ENCODE results near the gene PRKAR1B. TPM values are rescaled to one million over a fixed set of nuclear protein-coding genes. Genes with fewer than 3 reads are reported as not detected.
A peak's percentile ranks its signal among the peaks of the same experiment; 100 is the strongest.

PRKAR1B gene
- total and polyA plus RNA-seq, 5 donors: 20.7 to 38.3 (median 23.8) TPM

DNA sequence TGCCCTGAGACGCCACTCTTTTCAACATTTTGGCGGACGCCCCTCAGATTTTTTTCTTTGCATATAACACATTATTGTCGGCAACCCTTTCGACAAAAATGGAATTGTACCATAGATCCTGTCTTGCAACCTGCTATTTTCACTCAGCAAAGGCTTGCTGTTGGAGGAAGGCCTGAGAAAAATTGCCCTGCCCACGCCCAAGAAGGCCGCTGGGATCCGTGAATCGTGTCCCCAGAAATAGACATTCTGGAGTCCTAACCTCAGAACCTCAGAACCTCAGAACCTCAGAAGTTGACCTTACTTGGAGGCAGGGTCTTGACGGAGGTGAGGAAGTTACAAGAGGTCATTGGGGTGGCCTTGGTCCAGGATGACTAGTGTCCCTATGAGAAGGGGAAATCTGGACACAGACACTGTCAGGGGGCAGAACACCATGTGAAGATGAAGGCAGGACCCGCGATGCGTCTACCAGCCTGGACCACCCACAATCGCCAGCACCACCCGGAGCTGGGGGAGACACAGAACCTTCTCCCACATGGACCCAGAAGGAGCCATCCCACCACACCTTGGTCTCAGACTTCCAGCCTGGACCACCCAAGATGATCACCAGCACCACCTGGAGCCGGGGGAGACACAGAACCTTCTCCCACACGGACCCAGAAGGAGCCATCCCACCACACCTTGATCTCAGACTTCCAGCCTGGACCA, 19.6 kb downstream of the PRKAR1B start:
- no peak overlapping the region for H3K27ac ChIP-seq (ENCODE audit: low read length)
- DNase-seq: no peak
- H3K9me3 ChIP-seq (ENCODE audit: control insufficient read depth, low read length): no peaks in the 10 kb centered on the region
- intact Hi-C loops (cut with DNase I): no loop called here
- H3K4me3 ChIP-seq (ENCODE audit: low read length): no peak overlapping the region
- H3K4me1 ChIP-seq (ENCODE audit: control insufficient read depth, insufficient read depth, low read length): no peaks in the 10 kb centered on the region
- 95% methylated on average over 17 of the region's 17 CpGs for WGBS
- no peaks in the 10 kb centered on the region for H3K27me3 ChIP-seq (ENCODE audit: control insufficient read depth, insufficient read depth)
- no peak for ATAC-seq

DNA sequence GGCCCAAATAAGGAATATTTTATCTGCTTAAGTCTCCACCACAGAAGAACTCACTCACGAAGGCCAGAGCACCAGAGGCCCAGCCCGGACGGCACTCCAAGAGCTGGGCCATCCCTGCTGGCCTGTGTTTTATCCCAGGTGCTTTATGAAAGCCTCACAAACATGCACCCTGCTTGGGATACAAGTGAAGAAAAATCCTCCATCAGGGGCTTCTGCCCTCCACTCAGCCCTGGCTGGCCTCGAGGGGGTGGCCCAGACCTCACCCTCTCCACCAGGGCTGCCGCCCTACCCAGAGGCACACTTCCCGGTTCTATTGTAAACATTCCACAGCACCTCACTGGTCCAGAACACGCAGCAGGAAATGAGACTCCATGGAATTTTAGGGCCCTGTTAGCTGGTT, 20.4 kb downstream of the PRKAR1B start:
- H3K9me3 ChIP-seq (ENCODE audit: control insufficient read depth, low read length): no peaks in the 10 kb centered on the region
- ATAC-seq: peak in 1 of 2 donors; percentile 25
- H3K4me3 ChIP-seq (ENCODE audit: low read length): no peak overlapping the region
- H3K27me3 ChIP-seq (ENCODE audit: control insufficient read depth, insufficient read depth): no peaks in the 10 kb centered on the region
- DNase-seq: no peak
- H3K27ac ChIP-seq (ENCODE audit: low read length): no peak overlapping the region
- intact Hi-C loops (cut with DNase I): no loop called here
- H3K4me1 ChIP-seq (ENCODE audit: control insufficient read depth, insufficient read depth, low read length): no peaks in the 10 kb centered on the region
- WGBS: 89% methylated on average over 7 of the region's 7 CpGs

DNA sequence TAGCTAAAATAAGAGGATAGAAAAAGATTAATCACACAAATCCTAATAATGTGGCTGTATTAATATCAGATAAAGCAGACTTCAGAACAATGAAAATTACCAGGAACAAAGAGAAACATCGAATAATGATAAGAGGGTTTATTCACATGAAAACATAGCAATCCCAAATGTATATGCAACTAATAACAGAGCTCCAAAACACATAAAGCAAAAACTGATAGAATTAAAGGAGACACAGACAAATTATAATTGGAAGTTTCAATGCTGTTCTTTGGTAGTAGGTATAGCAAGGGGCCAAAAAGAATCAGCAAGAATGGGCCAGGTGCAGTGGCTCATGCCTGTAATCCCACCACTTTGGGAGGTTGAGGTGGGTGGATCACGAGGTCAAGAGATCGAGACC, 24.0 kb downstream of the PRKAR1B start:
- Histone ChIP-seq H3K4me3 (ENCODE audit: low read length) (no peak overlapping the region), H3K27me3 (ENCODE audit: control insufficient read depth, insufficient read depth) (no peaks in the 10 kb centered on the region), H3K4me1 (ENCODE audit: control insufficient read depth, insufficient read depth, low read length) (no peaks in the 10 kb centered on the region), H3K9me3 (ENCODE audit: control insufficient read depth, low read length) (no peaks in the 10 kb centered on the region), H3K27ac (ENCODE audit: low read length) (no peak overlapping the region)
- DNase-seq: no peak
- ATAC-seq: no peak
- intact Hi-C loops (cut with DNase I): no loop called here
- WGBS: 96% methylated on average over 3 of the region's 3 CpGs

DNA sequence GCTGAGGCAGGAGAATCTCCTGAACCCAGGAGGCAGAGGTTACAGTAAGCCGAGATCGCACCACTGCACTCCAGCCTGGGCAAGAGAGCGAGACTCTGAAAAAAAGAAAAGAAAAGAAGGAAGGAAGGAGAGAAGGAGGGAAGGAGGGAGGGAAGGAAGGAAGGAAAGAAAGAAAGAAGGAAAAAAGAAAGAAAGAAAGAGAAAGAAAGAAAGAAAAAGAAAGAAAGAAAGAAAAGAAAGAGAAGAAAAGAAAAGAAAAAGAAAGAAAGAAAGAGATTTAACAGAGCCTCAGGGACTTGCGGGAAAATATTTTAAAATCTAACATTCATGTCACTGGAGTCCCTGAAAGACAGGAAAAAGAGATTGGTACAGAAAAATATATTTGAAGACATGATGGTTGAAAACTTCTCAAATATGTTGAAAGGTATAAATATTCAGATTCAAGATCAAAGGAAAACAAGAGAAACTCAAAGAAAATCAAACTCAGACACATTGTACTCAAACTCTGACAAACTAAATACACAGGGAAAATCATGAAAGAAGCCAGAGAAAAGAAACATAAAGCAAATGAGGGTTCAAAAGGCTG, 25.9 kb downstream of the PRKAR1B start:
- Histone ChIP-seq H3K27me3 (ENCODE audit: control insufficient read depth, insufficient read depth) (no peaks in the 10 kb centered on the region), H3K9me3 (ENCODE audit: control insufficient read depth, low read length) (no peaks in the 10 kb centered on the region), H3K4me1 (ENCODE audit: control insufficient read depth, insufficient read depth, low read length) (no peaks in the 10 kb centered on the region), H3K27ac (ENCODE audit: low read length) (no peak overlapping the region), H3K4me3 (ENCODE audit: low read length) (no peak overlapping the region)
- DNase-seq: no peak
- intact Hi-C loops (cut with DNase I): no loop called here
- WGBS: 98% methylated on average over 4 of the region's 4 CpGs
- no peak for ATAC-seq

DNA sequence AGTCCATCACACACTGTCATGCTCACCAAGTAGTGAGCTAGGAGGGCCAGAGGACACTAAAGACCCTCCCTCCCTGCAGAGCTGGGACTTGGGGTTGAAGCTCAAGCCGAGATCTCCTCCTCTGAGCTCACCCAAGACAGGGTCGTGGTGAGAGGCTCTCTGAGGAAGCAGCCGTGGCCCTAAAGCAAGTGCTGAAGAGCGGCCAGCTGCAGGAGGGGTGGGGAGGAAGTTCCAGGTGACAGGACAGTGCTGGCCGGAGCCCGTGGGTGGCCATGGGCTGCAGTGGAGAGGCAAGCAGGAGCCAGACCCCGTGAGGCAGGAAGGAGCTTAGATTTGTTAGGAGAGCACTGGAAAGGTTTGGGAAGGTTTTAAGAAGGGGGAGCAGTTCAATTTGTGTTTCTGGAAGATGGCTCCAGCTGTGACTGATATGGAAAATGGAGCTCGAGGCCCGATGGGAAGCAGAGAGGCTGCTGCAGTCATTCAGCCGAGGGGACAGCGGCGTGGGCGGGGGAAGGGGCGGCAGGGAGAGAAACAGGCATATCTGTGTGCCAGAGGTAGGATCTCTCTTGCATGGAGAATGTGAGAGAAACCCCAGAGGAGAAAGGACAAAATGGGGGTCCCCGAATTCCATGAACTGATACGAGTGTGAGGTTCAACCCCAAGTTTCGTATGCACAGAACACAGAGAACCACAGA, 27.5 kb downstream of the PRKAR1B start:
- intact Hi-C loops (cut with DNase I): no loop called here

DNA sequence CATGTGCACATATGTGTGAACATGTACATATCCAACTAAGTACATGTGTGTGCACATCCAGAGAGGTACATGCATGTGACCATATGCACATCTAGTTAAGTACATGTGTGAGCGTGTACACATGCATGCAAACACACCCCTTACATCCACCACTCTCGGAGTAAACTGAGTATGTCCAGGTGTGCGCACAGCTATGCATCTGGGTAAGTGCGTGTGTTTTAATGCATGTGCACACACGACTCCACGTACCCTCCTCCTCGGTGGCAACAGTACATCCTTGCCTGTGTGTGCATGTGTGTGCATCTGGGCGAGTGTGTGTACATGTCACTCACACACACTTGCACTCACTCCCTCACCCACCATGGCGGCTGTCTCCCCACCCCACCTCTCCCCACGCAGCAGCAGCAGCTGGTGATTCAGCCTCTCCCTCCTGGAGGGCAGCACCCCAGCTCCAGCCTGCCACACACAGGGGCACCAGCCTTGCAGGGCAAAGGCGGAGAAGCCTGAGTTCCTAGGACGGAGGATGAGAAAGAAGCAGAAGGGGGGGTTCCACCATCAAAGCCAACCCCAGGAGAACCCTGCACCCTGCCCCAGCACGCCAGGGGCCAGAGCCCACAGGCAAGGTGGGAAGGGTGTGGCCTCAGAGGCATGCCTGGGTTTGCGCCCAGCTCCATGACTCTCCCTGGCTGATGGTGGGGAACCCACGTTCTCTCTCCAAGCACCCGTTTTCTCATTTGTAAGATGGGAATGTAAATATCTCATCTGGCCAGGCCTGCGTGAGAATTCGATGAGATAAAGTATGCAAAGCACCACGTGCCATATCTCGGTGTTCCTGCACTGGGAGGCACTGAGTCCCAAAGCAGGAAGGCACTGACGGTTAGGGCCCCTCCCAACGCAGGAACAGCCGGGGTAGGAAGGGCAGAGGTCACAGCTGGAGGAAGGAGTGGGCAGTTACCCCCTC, 28.3 kb downstream of the PRKAR1B start:
- peak in 1 of 3 donors; percentile 66 for DNase-seq
- WGBS: 69% methylated on average over 23 of the region's 23 CpGs
- Histone ChIP-seq H3K27ac (ENCODE audit: low read length) (no peak overlapping the region), H3K9me3 (ENCODE audit: control insufficient read depth, low read length) (no peaks in the 10 kb centered on the region), H3K27me3 (ENCODE audit: control insufficient read depth, insufficient read depth) (no peaks in the 10 kb centered on the region), H3K4me1 (ENCODE audit: control insufficient read depth, insufficient read depth, low read length) (no peaks in the 10 kb centered on the region), H3K4me3 (ENCODE audit: low read length) (no peak overlapping the region)
- intact Hi-C loops (cut with DNase I): no loop called here
- peak; percentile 81 to 82 for ATAC-seq

More for the DNA sequence above, 27.5 kb downstream of the PRKAR1B start:
- WGBS: 65% methylated on average over 17 of the region's 17 CpGs
- no peak for ATAC-seq
- no peaks in the 10 kb centered on the region for H3K27me3 ChIP-seq (ENCODE audit: control insufficient read depth, insufficient read depth)
- H3K9me3 ChIP-seq (ENCODE audit: control insufficient read depth, low read length): no peaks in the 10 kb centered on the region
- no peak for DNase-seq
- no peak overlapping the region for H3K4me3 ChIP-seq (ENCODE audit: low read length)
- H3K27ac ChIP-seq (ENCODE audit: low read length): no peak overlapping the region
- H3K4me1 ChIP-seq (ENCODE audit: control insufficient read depth, insufficient read depth, low read length): no peaks in the 10 kb centered on the region

DNA sequence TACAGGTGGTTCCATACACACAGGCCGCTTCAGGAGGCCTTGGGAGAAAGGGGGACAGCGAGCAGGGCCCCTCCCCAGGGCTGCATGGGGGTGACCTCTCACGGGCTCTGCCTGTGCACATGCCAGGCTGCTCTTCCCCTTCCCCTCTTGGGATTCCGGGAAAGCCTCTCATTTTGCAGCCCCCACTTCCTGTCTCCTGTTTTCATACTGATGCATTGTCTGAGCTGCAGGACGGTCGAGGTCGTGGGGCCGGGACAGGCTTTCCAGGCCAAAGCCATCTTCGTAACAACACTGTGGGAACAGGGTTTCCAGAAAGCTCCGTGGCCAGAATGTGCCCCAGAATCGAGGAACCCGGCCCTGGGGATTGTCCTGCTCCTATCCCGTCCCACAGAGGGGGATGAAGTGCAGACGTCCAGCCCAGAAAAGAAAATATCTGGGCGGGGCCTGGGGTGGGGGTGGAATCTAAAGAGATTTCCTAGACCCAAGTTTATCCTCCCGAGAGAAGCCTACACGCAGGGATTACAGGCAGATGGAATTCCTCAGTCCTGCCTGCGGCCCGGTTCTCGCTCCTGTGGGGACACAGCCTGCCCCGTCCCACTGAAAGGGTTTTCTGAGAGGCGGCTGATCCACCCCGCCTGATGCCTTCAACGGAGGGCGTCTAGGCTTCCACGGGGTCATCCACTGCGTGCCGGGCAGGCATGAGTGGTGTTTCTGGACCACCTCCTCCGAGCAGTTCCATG, 30.1 kb downstream of the PRKAR1B start:
- 61% methylated on average over 29 of the region's 29 CpGs for WGBS
- H3K9me3 ChIP-seq (ENCODE audit: control insufficient read depth, low read length): no peaks in the 10 kb centered on the region
- DNase-seq: peak in 2 of 3 donors; percentile 21 to 74
- peak; percentile 56 to 62 for ATAC-seq
- intact Hi-C loops (cut with DNase I): no loop called here
- H3K4me3 ChIP-seq (ENCODE audit: low read length): no peak overlapping the region
- H3K4me1 ChIP-seq (ENCODE audit: control insufficient read depth, insufficient read depth, low read length): no peaks in the 10 kb centered on the region
- peak overlapping the region; percentile 5 for H3K27ac ChIP-seq (ENCODE audit: low read length)
- no peaks in the 10 kb centered on the region for H3K27me3 ChIP-seq (ENCODE audit: control insufficient read depth, insufficient read depth)

DNA sequence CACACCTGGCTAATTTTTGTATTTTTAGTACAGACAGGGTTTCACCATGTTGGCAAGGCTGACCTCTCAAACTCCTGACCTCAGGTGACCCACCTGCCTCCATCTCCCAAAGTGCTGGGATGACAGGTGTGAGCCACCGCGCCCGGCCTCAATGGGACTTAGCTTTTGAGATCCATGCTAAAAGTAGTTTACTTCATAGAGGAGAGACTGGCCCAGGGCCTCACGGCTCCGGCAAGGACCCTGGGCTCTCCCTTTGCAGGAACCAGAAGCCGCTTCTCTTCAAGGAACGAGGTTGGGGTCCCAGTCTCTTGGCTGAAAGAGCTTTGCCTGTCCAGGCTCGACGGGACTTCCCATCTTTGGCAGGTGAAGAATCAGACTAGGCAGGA, 30.7 kb downstream of the PRKAR1B start:
- no peak for ATAC-seq
- no peak overlapping the region for H3K4me3 ChIP-seq (ENCODE audit: low read length)
- H3K9me3 ChIP-seq (ENCODE audit: control insufficient read depth, low read length): no peaks in the 10 kb centered on the region
- DNase-seq: no peak
- 85% methylated on average over 9 of the region's 9 CpGs for WGBS
- no peak overlapping the region for H3K27ac ChIP-seq (ENCODE audit: low read length)
- H3K4me1 ChIP-seq (ENCODE audit: control insufficient read depth, insufficient read depth, low read length): no peaks in the 10 kb centered on the region
- intact Hi-C loops (cut with DNase I): no loop called here
- no peaks in the 10 kb centered on the region for H3K27me3 ChIP-seq (ENCODE audit: control insufficient read depth, insufficient read depth)

DNA sequence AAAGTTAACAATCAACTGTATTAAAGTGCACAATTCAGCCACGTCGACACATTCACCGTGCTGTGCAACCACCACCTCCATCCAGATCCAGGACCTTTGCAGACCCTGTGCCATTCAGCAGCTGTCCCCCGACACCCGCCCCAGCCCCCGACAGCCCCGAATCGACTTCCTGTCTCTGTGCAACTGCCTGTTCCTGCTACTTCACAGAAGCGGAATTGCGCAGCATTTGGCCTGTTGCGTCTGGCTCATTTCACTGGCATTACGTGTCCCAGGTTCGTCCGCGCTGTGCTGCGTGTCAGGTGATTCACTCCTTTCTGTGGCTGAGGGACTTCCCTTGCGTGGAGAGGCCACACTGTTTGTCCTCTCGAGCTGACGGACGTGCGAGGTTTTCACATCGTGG, 33.8 kb downstream of the PRKAR1B start:
- WGBS: 96% methylated on average over 22 of the region's 22 CpGs
- Histone ChIP-seq H3K9me3 (ENCODE audit: control insufficient read depth, low read length) (peaks cover 2% of the 10 kb centered on the region), H3K4me1 (ENCODE audit: control insufficient read depth, insufficient read depth, low read length) (no peaks in the 10 kb centered on the region), H3K27ac (ENCODE audit: low read length) (no peak overlapping the region), H3K27me3 (ENCODE audit: control insufficient read depth, insufficient read depth) (no peaks in the 10 kb centered on the region), H3K4me3 (ENCODE audit: low read length) (no peak overlapping the region)
- DNase-seq: no peak
- intact Hi-C loops (cut with DNase I): no loop called here
- ATAC-seq: no peak

DNA sequence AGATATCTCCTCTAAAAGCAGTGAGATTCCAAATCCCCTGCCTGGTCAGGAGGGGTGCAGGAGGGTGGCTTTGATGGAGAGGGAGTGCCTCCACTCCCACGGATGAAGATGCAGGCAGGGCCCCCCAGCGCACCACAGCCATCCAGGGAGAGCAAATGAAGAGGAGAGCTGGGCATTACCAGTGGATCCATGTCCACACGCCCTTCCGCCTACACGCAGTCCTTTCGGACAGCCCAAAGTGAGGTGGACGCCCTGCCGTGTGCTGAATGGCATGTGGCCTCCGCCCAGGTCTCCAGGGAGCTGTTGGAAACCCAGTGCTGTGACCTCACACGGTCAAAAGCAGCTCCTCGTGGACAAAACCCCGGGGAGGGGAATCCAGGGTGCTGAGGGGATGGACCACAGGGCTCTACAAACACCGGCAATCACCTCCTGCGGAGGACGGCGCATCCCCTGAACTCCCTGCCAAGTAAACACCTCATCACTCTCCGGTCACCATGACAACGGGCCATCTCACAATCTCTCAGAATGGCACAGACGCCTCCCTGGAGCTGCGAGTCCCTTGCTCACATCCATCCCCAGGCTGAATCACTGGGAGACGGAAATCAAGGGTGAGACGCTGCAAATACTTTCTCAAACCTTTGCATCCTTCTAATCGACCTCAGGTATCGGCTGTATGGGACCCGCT, 35.6 kb downstream of the PRKAR1B start:
- 95% methylated on average over 25 of the region's 25 CpGs for WGBS
- Histone ChIP-seq H3K4me1 (ENCODE audit: control insufficient read depth, insufficient read depth, low read length) (no peaks in the 10 kb centered on the region), H3K27ac (ENCODE audit: low read length) (no peak overlapping the region), H3K27me3 (ENCODE audit: control insufficient read depth, insufficient read depth) (no peaks in the 10 kb centered on the region), H3K9me3 (ENCODE audit: control insufficient read depth, low read length) (peaks cover 2% of the 10 kb centered on the region), H3K4me3 (ENCODE audit: low read length) (no peak overlapping the region)
- no peak for ATAC-seq
- intact Hi-C loops (cut with DNase I): no loop called here
- no peak for DNase-seq

All from right cardiac atrium (tissue), 5 donors.